HG02798 (cell line): ENCODE data around the gene PLCH2.

Experiments
- ATAC-seq: cut with Tn5 transposase; IDR thresholded peaks from one replicate; pipeline ENCODE4 v1.9.1; 2021; ENCODE audit warnings: mild to moderate bottlenecking; ENCODE audit not compliant: unreplicated experiment, poor library complexity

Gene PLCH2

DNA sequence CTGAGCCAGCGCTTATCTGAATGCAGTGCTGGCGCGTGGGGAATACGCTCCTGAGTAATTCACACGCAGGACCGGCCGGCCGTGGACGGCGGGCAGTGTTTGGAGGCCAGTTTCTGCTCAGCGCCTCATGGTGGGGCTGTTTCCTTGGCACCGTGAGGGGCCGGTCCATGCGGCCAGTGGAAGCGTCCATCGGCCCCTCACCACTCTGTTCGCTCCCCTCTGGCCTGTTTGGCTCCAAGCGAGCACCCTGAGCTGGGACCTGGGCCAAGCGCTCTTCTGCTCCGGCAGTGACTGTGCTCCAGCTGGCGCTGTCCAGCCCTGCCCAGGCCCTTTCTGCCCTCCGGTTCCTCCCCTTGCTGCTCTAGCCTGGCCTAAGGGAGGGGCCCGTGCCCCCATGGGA, 16.3 kb upstream of the PLCH2 start:
- ATAC-seq = no peak

- ATAC-seq = no peak
Observed at GRCh38 chr1:2460203-2460602, 15.9 kb upstream of the PLCH2 start.

- no peak for ATAC-seq
Observed at GRCh38 chr1:2460996-2461751, 14.9 kb upstream of the PLCH2 start.

GRCh38 chr1:2462819-2463218, 13.3 kb upstream of the PLCH2 start:
- ATAC-seq = no peak

- ATAC-seq = no peak
Observed at GRCh38 chr1:2463396-2463795, 12.7 kb upstream of the PLCH2 start.

GRCh38 chr1:2465371-2466269, 10.5 kb upstream of the PLCH2 start:
- ATAC-seq = no peak

DNA sequence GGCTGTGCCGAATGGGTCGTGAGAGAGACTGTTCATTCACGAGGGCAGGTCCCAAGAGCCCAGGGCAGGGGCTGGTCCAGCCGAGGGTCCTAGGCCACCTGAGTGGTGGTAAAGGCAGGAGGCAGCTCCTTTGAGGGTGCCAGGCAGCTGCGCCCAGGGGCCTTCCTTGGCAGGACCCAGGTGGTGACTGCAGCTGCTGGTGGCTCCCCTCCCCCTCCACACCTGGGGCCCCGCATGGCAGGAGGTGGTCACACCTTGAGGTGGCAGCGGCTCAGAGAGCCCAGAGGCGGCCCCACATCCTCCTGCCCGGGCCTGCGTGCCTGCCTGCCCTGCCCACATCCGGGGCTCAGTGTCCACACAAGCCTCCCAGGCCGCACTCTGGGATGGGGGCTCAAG, 9.8 kb upstream of the PLCH2 start:
- ATAC-seq = no peak

DNA sequence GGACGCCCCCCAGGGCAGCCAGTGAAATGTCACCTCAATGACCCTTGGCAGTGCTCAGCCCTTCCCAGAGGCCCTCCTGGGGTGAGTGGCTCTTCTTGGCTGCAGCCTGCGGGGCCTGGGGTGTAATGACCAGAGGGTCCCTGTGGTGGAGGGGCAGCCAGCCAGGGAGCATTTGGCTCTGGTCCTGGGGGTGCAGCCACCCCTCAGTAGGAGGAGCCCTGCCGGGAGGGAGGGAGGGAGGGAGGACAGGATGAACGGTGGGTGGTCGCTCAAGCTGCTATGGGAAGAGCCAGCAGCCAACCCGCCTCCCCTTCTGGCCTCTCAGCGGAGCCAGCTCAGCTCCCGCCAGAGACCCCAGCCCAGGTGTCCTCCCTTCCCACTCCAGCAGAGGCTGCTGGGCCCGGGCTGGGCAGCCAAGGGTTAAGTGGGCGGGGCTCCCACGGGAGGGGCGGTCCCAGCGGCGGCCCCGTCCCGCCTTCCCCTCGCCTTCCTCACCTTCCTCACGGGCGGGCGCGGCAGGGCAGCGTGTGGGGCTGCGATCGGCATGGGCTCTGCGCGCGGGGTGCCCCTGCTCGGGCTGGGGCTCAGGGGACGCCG, 9.0 kb upstream of the PLCH2 start:
- ATAC-seq = no peak

GRCh38 chr1:2468041-2468472, 8.0 kb upstream of the PLCH2 start:
- no peak for ATAC-seq

DNA sequence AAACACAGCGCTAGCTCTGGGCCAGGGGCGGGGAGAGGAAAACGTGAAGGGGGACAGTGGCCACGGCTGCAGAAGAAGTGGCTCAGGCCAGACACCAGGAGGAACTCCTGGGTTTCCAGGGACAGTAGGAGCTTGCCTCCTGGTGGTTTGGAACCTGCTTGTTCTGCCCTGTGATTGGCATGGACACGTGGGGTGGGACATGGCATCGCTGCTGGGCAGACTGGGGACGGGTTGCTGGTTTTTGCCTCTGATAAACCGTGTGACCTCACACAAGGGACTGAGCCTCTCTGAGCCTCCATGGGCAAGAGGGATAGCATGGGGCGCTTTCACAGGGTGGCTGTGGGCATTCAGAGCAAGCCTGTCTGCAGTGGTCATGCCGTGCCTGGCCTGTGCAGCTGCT, 7.5 kb upstream of the PLCH2 start:
- no peak for ATAC-seq

DNA sequence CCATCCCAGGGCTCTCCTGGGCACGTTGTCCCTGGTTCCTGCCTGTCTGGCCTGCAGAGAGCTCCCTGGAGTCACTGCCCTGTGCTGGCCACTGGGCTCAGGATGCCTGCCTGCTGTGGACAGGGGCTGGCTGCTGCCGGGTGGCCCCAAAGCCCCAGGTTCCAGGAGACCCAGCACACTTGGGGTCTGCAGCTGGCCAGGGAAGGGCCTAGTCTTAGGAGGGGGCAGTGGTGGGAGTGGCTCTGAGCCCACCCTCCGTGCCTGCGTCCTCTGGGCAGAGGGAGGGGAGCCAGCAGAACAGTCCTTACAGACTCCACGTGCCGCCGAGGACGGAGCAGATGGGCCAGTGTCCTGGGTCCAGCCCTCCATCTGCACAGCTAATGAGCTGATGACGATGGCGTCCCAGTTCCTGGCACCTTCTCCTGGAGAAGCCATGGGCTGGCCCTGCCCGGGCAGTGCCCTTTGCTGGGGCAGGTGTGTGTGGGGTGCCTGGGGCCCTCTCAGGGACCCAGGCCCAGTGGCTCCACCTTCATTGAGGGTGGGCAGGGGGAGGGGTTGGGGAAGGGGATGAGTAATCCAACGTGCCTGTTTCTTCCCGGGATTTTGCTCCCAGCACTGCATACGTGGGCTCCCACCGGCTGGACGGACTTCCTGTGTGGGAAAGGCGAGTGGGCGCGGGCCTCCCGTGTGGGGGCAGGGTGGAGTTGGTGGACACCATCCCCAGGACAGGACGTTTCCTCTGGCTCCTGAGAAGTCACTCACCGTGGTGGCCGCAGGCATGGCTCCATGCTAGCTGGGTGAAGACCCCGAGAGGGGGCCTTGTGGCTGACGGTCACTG, 6.8 kb upstream of the PLCH2 start:
- no peak for ATAC-seq

GRCh38 chr1:2470290-2471158, 5.6 kb upstream of the PLCH2 start:
- ATAC-seq = no peak

DNA sequence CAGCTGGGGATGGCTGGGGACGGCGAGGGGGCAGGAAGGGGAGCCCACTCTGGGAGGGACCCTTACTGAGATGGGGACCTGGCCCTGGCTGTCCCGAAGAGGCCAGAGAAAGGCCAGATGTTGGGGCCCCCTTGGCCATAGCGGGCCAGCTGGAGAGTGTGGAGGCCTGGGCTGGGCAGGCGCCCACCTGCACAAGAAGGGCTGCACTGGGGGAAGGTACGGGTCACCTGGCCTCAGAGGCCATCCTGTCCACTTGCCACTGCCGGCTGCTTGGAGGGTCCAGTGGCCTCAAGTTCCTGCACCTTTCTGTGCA, 5.0 kb upstream of the PLCH2 start:
- no peak for ATAC-seq

DNA sequence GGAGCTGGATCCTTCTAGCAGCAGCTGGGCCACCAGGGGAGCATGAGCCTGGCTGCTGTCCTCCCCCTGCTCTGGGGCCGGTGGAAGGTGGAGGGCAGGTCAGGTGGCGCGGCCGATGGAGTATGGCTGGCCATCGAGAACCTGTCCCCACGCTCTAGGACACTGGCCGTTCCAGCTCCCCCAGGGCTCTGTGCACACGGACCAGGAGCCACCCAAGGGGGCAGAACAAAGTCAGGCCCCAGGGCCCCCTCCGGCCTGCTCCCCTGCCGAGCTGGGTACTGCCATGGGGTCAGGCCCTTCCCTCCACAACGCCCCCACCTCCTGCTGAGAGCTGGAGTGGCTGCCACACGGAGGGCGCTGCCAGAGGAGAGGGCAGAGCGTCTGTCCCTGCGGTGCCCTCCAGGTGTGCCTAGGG, 4.5 kb upstream of the PLCH2 start:
- no peak for ATAC-seq

DNA sequence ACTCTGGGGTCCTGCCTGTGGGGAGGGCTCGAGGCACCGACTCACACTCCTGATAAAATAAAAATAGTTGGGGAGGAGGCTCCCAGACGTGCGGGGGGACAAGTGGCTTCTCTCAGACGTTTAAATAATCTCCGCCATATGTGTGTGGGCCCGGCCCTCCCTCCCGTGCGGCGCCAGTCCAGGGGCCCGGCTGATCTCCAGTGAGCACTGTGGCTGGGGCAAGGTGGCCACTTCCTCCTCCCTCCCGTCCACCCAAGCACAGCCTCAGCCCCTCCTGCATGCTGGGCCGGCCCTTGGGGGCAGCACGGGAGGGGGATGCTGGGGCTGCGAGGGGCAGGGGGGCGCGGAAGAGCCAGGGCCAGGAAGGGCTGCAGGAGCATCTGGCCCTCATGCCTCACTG, 4.0 kb upstream of the PLCH2 start:
- no peak for ATAC-seq

DNA sequence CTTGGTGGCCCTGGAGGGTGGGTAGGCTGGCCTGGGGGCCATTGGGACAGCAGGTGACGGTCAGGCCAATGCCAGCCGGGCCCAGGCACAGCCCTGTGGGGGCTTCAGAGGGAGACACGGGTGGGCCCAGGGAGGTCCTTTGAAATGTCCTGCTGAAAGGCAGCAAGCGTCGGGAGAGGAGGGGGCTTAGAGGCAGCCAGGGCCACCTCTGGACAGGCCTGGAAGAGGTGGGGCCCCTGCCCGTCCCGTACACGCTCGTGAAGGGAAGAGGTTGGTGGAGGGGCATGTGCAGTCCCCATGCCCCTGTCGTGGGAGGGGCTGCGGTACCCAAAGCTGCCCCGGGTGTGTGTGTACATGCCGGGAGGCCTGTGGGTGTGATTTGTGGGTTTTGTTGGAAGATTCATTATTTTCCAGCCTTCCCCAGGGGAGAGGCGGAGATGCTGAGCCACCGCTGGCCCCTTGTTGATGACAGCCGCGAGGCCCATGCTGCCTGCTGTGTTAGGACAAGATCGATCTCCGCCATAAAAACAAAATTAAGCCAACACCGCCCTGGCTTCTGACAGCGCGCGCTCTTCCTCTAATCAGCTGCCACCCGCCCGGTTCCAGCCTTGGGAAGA, 3.4 kb upstream of the PLCH2 start:
- ATAC-seq = no peak

- ATAC-seq = no peak
Observed at GRCh38 chr1:2473198-2473597, 2.9 kb upstream of the PLCH2 start.

GRCh38 chr1:2474104-2474844, 1.8 kb upstream of the PLCH2 start:
- ATAC-seq = no peak
